Activated CD4-positive, alpha-beta T cell treated with anti-CD3 and anti-CD28 coated beads for 24 hours (primary cell): ENCODE results near the gene KLHL14.
"Not testable (repeated sequence)": the region's sequence is repeated elsewhere in the genome, so short reads cannot be mapped to it uniquely, and the experiment has no call there.

ENCODE experiments used
- DNase-seq, 2 donors: peaks; one replicate each; pipeline ENCODE4 v3.0.0-alpha.2; 2020; ENCODE audit warnings: low read depth in 2 of 2

The KLHL14 gene

GRCh38 chr18:32722279-32722678, 50.5 kb downstream of the KLHL14 start:
- no peak for DNase-seq

GRCh38 chr18:32717126-32717525, 55.7 kb downstream of the KLHL14 start:
- DNase-seq: no peak

- DNase-seq: no peak
Measured at GRCh38 chr18:32714571-32715148, 58.2 kb downstream of the KLHL14 start.

GRCh38 chr18:32712860-32713259, 60.0 kb downstream of the KLHL14 start:
- DNase-seq: no peak

GRCh38 chr18:32711862-32712261, 61.0 kb downstream of the KLHL14 start:
- DNase-seq: no peak

GRCh38 chr18:32707586-32707985, 65.2 kb downstream of the KLHL14 start:
- no peak for DNase-seq

GRCh38 chr18:32707147-32707546, 65.7 kb downstream of the KLHL14 start:
- DNase-seq: no peak

- DNase-seq: no peak
Measured at GRCh38 chr18:32701313-32701712, 71.5 kb downstream of the KLHL14 start.

GRCh38 chr18:32698153-32698552, 74.7 kb downstream of the KLHL14 start:
- no peak for DNase-seq

- no peak for DNase-seq
Measured at GRCh38 chr18:32696376-32696775, 76.4 kb downstream of the KLHL14 start.

- no peak for DNase-seq
Measured at GRCh38 chr18:32695534-32695933, 77.3 kb downstream of the KLHL14 start.

GRCh38 chr18:32688821-32689220, 84.0 kb downstream of the KLHL14 start:
- DNase-seq: no peak

- no peak for DNase-seq
Measured at GRCh38 chr18:32684940-32685339, 87.9 kb downstream of the KLHL14 start.

GRCh38 chr18:32684096-32684495, 88.7 kb downstream of the KLHL14 start:
- no peak for DNase-seq

- no peak for DNase-seq
Measured at GRCh38 chr18:32683044-32683443, 89.8 kb downstream of the KLHL14 start.

GRCh38 chr18:32677578-32677977, 95.2 kb downstream of the KLHL14 start:
- no peak for DNase-seq

GRCh38 chr18:32674491-32674890, 98.3 kb downstream of the KLHL14 start:
- no peak for DNase-seq

- DNase-seq: no peak
Measured at GRCh38 chr18:32672398-32672797, 100.4 kb downstream of the KLHL14 start.

GRCh38 chr18:32670727-32671126, 102.1 kb downstream of the KLHL14 start:
- DNase-seq: no peak

GRCh38 chr18:32669549-32670165, 103.2 kb downstream of the KLHL14 start:
- DNase-seq: no peak

- DNase-seq: no peak
Measured at GRCh38 chr18:32668956-32669355, 103.9 kb downstream of the KLHL14 start.

GRCh38 chr18:32661486-32662299, 111.1 kb downstream of the KLHL14 start:
- no peak for DNase-seq

- DNase-seq: not testable (repeated sequence)
Measured at GRCh38 chr18:32654507-32654906, 118.3 kb downstream of the KLHL14 start.
